ENCODE measurements around the gene CCDC57. TPM values are rescaled to one million over a fixed set of nuclear protein-coding genes. Genes with fewer than 3 reads are reported as not detected.

Gene CCDC57
- total RNA-seq, 1 experiment from 2014 or later = 140 TPM

DNA sequence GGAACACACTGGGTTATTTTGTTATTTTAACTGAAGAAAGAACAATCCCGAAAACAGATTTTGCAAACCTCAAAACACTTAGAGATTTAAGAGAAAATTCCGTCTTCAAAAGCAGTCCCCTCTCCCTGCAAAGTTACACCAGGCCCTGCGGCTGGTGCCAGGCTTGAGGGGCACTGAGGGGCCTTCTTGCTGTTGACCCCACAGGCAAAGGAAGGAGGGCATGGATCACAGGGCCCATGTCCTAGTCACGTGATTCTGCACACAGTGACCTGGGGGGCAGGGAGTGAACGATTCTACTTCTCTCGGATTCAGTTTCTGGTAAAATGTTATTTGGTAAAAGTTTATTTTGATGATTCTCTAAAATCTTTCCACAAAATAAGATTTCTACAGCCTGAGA is 59.3 kb downstream of the CCDC57 start:
- H3K79me2 ChIP-seq (ENCODE audit: low read depth) = no peaks in the 10 kb centered on the region
- no peak overlapping the region for H2AFZ ChIP-seq
- no peak overlapping the region for H3K27ac ChIP-seq
- H3K4me3 ChIP-seq = no peak overlapping the region
- no peaks in the 10 kb centered on the region for H4K20me1 ChIP-seq (ENCODE audit: insufficient read depth)
- BruUV-seq (replicated peaks) = no TSS peak
- H3K4me2 ChIP-seq = no peak overlapping the region
- H3F3A ChIP-seq (ENCODE audit: insufficient read depth, low read depth) = no peaks in the 10 kb centered on the region
- H3K27me3 ChIP-seq (ENCODE audit: insufficient read depth, low read depth) = no peaks in the 10 kb centered on the region
- H3K9me3 ChIP-seq (ENCODE audit: insufficient read depth, low read depth) = no peaks in the 10 kb centered on the region
- ChIA-PET CTCF (no interaction called here), POLR2A (ENCODE audit: unreplicated experiment) (no interaction called here)
- H3K9me2 ChIP-seq (ENCODE audit: insufficient read depth) = no peaks in the 10 kb centered on the region
- intact Hi-C loops (cut with micrococcal nuclease; ENCODE audit: unreplicated experiment) = no loop called here
- H3K4me1 ChIP-seq (replicated peaks; ENCODE audit: insufficient read depth) = no peaks in the 10 kb centered on the region
- no peaks in the 10 kb centered on the region for H3K36me3 ChIP-seq (ENCODE audit: low read depth)
- TF ChIP-seq, protein P1, sequence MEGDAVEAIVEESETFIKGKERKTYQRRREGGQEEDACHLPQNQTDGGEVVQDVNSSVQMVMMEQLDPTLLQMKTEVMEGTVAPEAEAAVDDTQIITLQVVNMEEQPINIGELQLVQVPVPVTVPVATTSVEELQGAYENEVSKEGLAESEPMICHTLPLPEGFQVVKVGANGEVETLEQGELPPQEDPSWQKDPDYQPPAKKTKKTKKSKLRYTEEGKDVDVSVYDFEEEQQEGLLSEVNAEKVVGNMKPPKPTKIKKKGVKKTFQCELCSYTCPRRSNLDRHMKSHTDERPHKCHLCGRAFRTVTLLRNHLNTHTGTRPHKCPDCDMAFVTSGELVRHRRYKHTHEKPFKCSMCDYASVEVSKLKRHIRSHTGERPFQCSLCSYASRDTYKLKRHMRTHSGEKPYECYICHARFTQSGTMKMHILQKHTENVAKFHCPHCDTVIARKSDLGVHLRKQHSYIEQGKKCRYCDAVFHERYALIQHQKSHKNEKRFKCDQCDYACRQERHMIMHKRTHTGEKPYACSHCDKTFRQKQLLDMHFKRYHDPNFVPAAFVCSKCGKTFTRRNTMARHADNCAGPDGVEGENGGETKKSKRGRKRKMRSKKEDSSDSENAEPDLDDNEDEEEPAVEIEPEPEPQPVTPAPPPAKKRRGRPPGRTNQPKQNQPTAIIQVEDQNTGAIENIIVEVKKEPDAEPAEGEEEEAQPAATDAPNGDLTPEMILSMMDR (conservative IDR thresholded peaks at IDR 0.05) = no peak
- TF ChIP-seq EZH2 (IDR thresholded peaks at IDR 0.05; ENCODE audit: low read depth) = no peak
- DNase-seq = no peak

DNA sequence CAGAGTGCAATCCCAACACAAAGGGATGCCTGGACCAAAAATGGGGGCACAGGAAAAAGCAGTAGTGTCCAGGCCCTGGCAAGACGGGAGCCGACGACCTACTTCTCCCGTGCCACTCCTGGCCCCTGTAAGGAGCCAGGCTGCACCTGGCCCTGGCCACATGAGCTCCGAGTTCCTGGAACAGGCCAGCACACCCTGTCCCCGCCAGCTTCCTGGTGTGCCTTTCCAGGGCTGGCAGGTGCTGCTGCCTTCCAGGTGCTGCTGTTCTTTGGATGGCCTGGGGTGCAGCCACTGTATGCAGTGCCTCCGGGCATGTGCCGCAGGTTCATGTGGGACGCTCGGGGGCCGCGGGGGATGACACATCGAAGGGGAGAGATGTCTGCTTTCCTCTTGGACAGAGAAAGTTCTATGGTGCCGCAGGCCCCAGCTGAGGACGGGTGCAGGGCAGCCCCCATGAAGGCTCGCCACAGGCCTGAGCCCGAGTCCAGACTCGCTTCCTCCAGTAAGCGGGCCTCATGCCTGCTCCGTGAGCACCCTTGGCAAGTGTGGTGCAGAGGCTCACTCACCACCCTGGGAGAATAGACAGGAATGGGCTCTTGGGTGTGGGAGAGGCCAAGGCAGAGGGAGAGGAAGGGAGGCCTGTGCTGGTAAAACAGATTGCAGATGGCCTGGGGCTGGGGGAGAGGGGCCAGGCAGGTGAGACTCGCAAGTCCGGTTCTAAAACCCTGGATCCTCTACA is 59.9 kb downstream of the CCDC57 start:
- no peaks in the 10 kb centered on the region for H4K20me1 ChIP-seq (ENCODE audit: insufficient read depth)
- H2AFZ ChIP-seq = no peak overlapping the region
- TF ChIP-seq EZH2 (IDR thresholded peaks at IDR 0.05; ENCODE audit: low read depth) = no peak
- TF ChIP-seq, protein P1 (conservative IDR thresholded peaks at IDR 0.05) = no peak
- H3K4me3 ChIP-seq = no peak overlapping the region
- no peaks in the 10 kb centered on the region for H3K27me3 ChIP-seq (ENCODE audit: insufficient read depth, low read depth)
- no peak overlapping the region for H3K4me2 ChIP-seq
- H3K27ac ChIP-seq = no peak overlapping the region
- H3K4me1 ChIP-seq (replicated peaks; ENCODE audit: insufficient read depth) = no peaks in the 10 kb centered on the region
- CTCF ChIA-PET = no interaction called here
- no peaks in the 10 kb centered on the region for H3K9me3 ChIP-seq (ENCODE audit: insufficient read depth, low read depth)
- no peaks in the 10 kb centered on the region for H3K9me2 ChIP-seq (ENCODE audit: insufficient read depth)
- H3K36me3 ChIP-seq (ENCODE audit: low read depth) = no peaks in the 10 kb centered on the region
- DNase-seq = no peak
- H3F3A ChIP-seq (ENCODE audit: insufficient read depth, low read depth) = no peaks in the 10 kb centered on the region
- POLR2A ChIA-PET (ENCODE audit: unreplicated experiment) = no interaction called here
- intact Hi-C loops (cut with micrococcal nuclease; ENCODE audit: unreplicated experiment) = no loop called here
- BruUV-seq (replicated peaks) = no TSS peak
- no peaks in the 10 kb centered on the region for H3K79me2 ChIP-seq (ENCODE audit: low read depth)

DNA sequence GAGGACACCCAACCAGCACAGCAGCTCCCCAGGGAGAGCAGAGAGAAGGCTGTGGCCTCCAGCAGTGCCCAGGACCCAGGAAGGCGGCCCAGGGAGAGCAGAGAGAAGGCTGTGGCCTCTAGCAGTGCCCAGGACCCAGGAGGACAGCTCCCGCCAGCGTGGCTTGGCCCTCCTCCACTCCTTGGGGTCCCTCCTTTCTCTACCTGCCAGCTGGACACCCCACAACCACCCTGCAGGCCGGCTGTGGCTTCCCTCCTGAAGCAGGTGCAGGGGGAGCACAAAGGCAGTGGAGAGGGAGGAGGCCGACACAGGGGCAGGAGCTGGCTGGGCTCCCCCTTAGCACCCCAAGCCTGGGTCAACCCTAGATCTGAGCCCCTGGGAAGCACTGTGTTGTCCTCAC is 60.5 kb downstream of the CCDC57 start:
- no peaks in the 10 kb centered on the region for H3K9me2 ChIP-seq (ENCODE audit: insufficient read depth)
- no peaks in the 10 kb centered on the region for H3K4me1 ChIP-seq (replicated peaks; ENCODE audit: insufficient read depth)
- H3K4me3 ChIP-seq = no peak overlapping the region
- no peak overlapping the region for H3K27ac ChIP-seq
- ChIA-PET POLR2A (ENCODE audit: unreplicated experiment) (no interaction called here), CTCF (no interaction called here)
- TF ChIP-seq EZH2 (IDR thresholded peaks at IDR 0.05; ENCODE audit: low read depth) = no peak
- TF ChIP-seq, protein P1 (conservative IDR thresholded peaks at IDR 0.05) = no peak
- no peak overlapping the region for H2AFZ ChIP-seq
- no peaks in the 10 kb centered on the region for H3K79me2 ChIP-seq (ENCODE audit: low read depth)
- H3K36me3 ChIP-seq (ENCODE audit: low read depth) = no peaks in the 10 kb centered on the region
- no peak for DNase-seq
- no peaks in the 10 kb centered on the region for H4K20me1 ChIP-seq (ENCODE audit: insufficient read depth)
- no peaks in the 10 kb centered on the region for H3F3A ChIP-seq (ENCODE audit: insufficient read depth, low read depth)
- BruUV-seq (replicated peaks) = no TSS peak
- intact Hi-C loops (cut with micrococcal nuclease; ENCODE audit: unreplicated experiment) = no loop called here
- H3K27me3 ChIP-seq (ENCODE audit: insufficient read depth, low read depth) = no peaks in the 10 kb centered on the region
- no peak overlapping the region for H3K4me2 ChIP-seq
- H3K9me3 ChIP-seq (ENCODE audit: insufficient read depth, low read depth) = no peaks in the 10 kb centered on the region

All from PC-9 (cell line).